Cardiac septum (tissue), 1 donor: Measurements from ENCODE around the gene TAF4. TPM values are rescaled to one million over a fixed set of nuclear protein-coding genes. Genes with fewer than 3 reads are reported as not detected.

Experiments
- DNase-seq: peaks from one replicate; pipeline ENCODE4 v3.0.0-alpha.2; 2020; ENCODE audit warnings: low spot score
- intact Hi-C: fragments of 100-400 bp; cut with DNase I; formaldehyde crosslinking; loops from one replicate; pipeline ENCODE4 v1.14.0; 2022
- total RNA-seq: library from RNA; stranded (reverse); fragmentation: NEBNext Ultra II Directional; extraction: Animal tissue kit (Norgen Biotek cat#: 25700); gene quantifications from one replicate; pipeline ENCODE4 v1.2.1, GENCODE V29; 2021
- donor health status: DM: no; HTN: no; CAD: no.

Gene TAF4
- total RNA-seq, 1 donor from 2014 or later: 13.6 TPM

- intact Hi-C loops: loop anchor here (5.0 to 10.0 kb wide), 2 partner anchors 109 to 357 kb away; partner anchors contain the start of gene RPS21
- no peak for DNase-seq
Measured at GRCh38 chr20:62027698-62028321, 37.9 kb downstream of the TAF4 start.

- intact Hi-C loops: loop anchor here (5.0 to 10.0 kb wide), 2 partner anchors 110 to 358 kb away; partner anchors contain the start of gene RPS21
- DNase-seq: no peak
Measured at GRCh38 chr20:62027116-62027515, 38.6 kb downstream of the TAF4 start.

- intact Hi-C loops: loop anchor here (5.0 to 10.0 kb wide), 2 partner anchors 111 to 358 kb away; partner anchors contain the start of gene RPS21
- DNase-seq: no peak
Measured at GRCh38 chr20:62026564-62026856, 39.2 kb downstream of the TAF4 start.

- intact Hi-C loops: loop anchor here (5.0 to 10.0 kb wide), 2 partner anchors 111 to 359 kb away; partner anchors contain the start of gene RPS21
Measured at GRCh38 chr20:62025832-62026563, 39.7 kb downstream of the TAF4 start.

GRCh38 chr20:62025394-62025793 lies 40.3 kb downstream of the TAF4 start:
- DNase-seq: no peak

More at GRCh38 chr20:62025832-62026563, 39.7 kb downstream of the TAF4 start:
- no peak for DNase-seq

GRCh38 chr20:62023935-62024334 lies 41.7 kb downstream of the TAF4 start:
- DNase-seq: no peak
- intact Hi-C loops: loop anchor here (5.0 to 10.0 kb wide), 2 partner anchors 38 to 361 kb away; partner anchors contain the start of gene RPS21

More at GRCh38 chr20:62025394-62025793, 40.3 kb downstream of the TAF4 start:
- intact Hi-C loops: loop anchor here (5.0 to 10.0 kb wide), 2 partner anchors 112 to 359 kb away; partner anchors contain the start of gene RPS21

- DNase-seq: no peak
- intact Hi-C loops: loop anchor here (5.0 to 10.0 kb wide), 2 partner anchors 40 to 362 kb away; partner anchors contain the start of gene RPS21
Measured at GRCh38 chr20:62022575-62023139, 43.0 kb downstream of the TAF4 start.

- intact Hi-C loops: loop anchor here (5.0 to 10.0 kb wide), 2 partner anchors 40 to 363 kb away; partner anchors contain the start of gene RPS21
- no peak for DNase-seq
Measured at GRCh38 chr20:62021793-62022385, 43.8 kb downstream of the TAF4 start.

GRCh38 chr20:62020935-62021701 lies 44.6 kb downstream of the TAF4 start:
- DNase-seq: peak; percentile 81
- intact Hi-C loops: loop anchor here (5.0 to 10.0 kb wide), 2 partner anchors 41 to 364 kb away; partner anchors contain the start of gene RPS21

- peak; percentile 81 for DNase-seq
- intact Hi-C loops: loop anchor here (5.0 to 10.0 kb wide), 2 partner anchors 42 to 365 kb away; partner anchors contain the start of gene RPS21
Measured at GRCh38 chr20:62019881-62020492, 45.7 kb downstream of the TAF4 start.

- intact Hi-C loops: no loop called here
- DNase-seq: no peak
Measured at GRCh38 chr20:62019144-62019805, 46.4 kb downstream of the TAF4 start.

- intact Hi-C loops: no loop called here
- no peak for DNase-seq
Measured at GRCh38 chr20:62018437-62019143, 47.1 kb downstream of the TAF4 start.

GRCh38 chr20:62015540-62016288 lies 50.0 kb downstream of the TAF4 start:
- no peak for DNase-seq
- intact Hi-C loops: no loop called here

GRCh38 chr20:62014889-62015537 lies 50.7 kb downstream of the TAF4 start:
- DNase-seq: no peak
- intact Hi-C loops: loop anchor here (5.0 kb wide), 2 partner anchors 122 to 142 kb away; no protein-coding TSS in a partner anchor

GRCh38 chr20:62014488-62014775 lies 51.2 kb downstream of the TAF4 start:
- DNase-seq: no peak
- intact Hi-C loops: loop anchor here (5.0 kb wide), 2 partner anchors 123 to 143 kb away; no protein-coding TSS in a partner anchor

GRCh38 chr20:62012631-62013030 lies 53.0 kb downstream of the TAF4 start:
- intact Hi-C loops: loop anchor here (5.0 kb wide), 2 partner anchors 125 to 145 kb away; no protein-coding TSS in a partner anchor
- no peak for DNase-seq
